HL-60 (cell line): ENCODE measurements around the gene COL4A6.

Experiments used
- DNase-seq, 2 experiments: peaks; one replicate each; pipeline ENCODE4 v3.0.0-alpha.2; 2010 to 2020; ENCODE audit warnings: low read depth in 1 of 2, low spot score in 1 of 2
- H3K27ac ChIP-seq: fragments of 250-450 bp; sonication (Bioruptor Pico); replicated peaks from 2 replicates; pipeline ENCODE4 v1.5.1; 2020; ENCODE audit warnings: mild to moderate bottlenecking, moderate library complexity
- H3K27me3 ChIP-seq: fragments of 250-450 bp; sonication (Bioruptor Pico); 2 replicates; pipeline ENCODE4 v1.5.1; 2021; ENCODE audit warnings: mild to moderate bottlenecking, moderate library complexity; ENCODE audit not compliant: insufficient read depth, poor library complexity, severe bottlenecking
- H3K4me3 ChIP-seq: replicated peaks from 2 replicates; pipeline ENCODE4 v1.5.1; 2011; ENCODE audit warnings: mild to moderate bottlenecking, control low read depth, low read length; ENCODE audit not compliant: insufficient read depth
- GABPA ChIP-seq: IDR thresholded peaks from 2 replicates; pipeline ENCODE4 v1.6.1; 2012; ENCODE audit warnings: low read depth
- POLR2AphosphoS5 ChIP-seq: IDR thresholded peaks from 2 replicates; pipeline ENCODE4 v1.6.1; 2012; ENCODE audit warnings: low read depth
- SPI1 ChIP-seq: IDR thresholded peaks from 2 replicates; pipeline ENCODE4 v1.6.1; 2012; ENCODE audit warnings: low read depth, mild to moderate bottlenecking, borderline replicate concordance
- TF ChIP-seq, protein P1 (sequence below): IDR thresholded peaks from one replicate; pipeline ENCODE4 v1.5.1; 2011; ENCODE audit warnings: low read length, control low read depth, inconsistent platforms; ENCODE audit not compliant: insufficient read depth
- TF ChIP-seq, protein P2 (sequence below): IDR thresholded peaks from 2 replicates; pipeline ENCODE4 v1.6.1; 2012; ENCODE audit warnings: low read depth; ENCODE audit not compliant: insufficient replicate concordance

COL4A6 gene

DNA sequence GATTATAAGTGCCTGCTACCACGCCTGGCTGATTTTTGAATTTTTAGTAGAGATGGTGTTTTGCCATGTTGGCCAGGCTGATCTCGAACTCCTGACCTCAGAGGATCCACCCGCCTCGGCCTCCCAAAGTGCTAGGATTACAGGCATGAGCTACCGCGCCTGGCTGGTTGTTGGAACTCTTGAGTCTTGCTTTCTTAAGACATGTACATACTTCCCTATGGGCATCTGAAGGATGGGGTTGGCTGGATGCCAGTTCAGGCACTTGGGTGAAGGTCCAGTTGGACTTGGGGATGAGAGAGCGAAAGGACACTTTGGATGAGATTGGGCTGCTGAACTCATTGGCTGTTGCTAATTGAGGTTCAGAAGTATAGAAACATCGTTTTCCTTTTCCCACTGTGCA, 306.2 kb downstream of the COL4A6 start:
- TF ChIP-seq, protein P1, sequence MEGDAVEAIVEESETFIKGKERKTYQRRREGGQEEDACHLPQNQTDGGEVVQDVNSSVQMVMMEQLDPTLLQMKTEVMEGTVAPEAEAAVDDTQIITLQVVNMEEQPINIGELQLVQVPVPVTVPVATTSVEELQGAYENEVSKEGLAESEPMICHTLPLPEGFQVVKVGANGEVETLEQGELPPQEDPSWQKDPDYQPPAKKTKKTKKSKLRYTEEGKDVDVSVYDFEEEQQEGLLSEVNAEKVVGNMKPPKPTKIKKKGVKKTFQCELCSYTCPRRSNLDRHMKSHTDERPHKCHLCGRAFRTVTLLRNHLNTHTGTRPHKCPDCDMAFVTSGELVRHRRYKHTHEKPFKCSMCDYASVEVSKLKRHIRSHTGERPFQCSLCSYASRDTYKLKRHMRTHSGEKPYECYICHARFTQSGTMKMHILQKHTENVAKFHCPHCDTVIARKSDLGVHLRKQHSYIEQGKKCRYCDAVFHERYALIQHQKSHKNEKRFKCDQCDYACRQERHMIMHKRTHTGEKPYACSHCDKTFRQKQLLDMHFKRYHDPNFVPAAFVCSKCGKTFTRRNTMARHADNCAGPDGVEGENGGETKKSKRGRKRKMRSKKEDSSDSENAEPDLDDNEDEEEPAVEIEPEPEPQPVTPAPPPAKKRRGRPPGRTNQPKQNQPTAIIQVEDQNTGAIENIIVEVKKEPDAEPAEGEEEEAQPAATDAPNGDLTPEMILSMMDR = no peak
- no peak for TF ChIP-seq GABPA
- H3K27me3 ChIP-seq = no peaks in the 10 kb centered on the region
- H3K27ac ChIP-seq = no peak overlapping the region
- DNase-seq = no peak
- H3K4me3 ChIP-seq = no peak overlapping the region

DNA sequence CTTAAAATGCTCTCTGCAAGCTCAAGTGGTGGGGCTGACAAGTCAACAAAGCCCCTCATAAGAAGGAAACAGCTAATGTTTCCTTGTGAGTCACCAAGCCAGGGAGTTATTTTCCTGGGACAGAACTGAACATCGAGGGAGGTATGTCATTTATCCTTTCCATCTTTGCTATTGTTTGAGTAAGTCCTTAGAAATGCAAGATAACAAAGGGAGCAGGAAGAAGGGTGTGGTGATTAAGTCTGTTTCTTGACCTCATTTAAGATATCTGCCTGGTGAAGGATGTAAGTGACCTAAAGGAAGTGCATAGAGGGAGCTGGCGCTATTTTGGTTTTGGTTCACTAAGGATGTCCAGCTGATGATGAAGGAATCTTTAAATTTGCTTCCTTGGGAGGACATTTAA, 306.8 kb downstream of the COL4A6 start:
- DNase-seq = no peak
- TF ChIP-seq, protein P2, sequence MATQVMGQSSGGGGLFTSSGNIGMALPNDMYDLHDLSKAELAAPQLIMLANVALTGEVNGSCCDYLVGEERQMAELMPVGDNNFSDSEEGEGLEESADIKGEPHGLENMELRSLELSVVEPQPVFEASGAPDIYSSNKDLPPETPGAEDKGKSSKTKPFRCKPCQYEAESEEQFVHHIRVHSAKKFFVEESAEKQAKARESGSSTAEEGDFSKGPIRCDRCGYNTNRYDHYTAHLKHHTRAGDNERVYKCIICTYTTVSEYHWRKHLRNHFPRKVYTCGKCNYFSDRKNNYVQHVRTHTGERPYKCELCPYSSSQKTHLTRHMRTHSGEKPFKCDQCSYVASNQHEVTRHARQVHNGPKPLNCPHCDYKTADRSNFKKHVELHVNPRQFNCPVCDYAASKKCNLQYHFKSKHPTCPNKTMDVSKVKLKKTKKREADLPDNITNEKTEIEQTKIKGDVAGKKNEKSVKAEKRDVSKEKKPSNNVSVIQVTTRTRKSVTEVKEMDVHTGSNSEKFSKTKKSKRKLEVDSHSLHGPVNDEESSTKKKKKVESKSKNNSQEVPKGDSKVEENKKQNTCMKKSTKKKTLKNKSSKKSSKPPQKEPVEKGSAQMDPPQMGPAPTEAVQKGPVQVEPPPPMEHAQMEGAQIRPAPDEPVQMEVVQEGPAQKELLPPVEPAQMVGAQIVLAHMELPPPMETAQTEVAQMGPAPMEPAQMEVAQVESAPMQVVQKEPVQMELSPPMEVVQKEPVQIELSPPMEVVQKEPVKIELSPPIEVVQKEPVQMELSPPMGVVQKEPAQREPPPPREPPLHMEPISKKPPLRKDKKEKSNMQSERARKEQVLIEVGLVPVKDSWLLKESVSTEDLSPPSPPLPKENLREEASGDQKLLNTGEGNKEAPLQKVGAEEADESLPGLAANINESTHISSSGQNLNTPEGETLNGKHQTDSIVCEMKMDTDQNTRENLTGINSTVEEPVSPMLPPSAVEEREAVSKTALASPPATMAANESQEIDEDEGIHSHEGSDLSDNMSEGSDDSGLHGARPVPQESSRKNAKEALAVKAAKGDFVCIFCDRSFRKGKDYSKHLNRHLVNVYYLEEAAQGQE = no peak
- TF ChIP-seq GABPA (no peak), POLR2AphosphoS5 (no peak), SPI1 (no peak)
- TF ChIP-seq, protein P1 = no peak
- no peak overlapping the region for H3K27ac ChIP-seq

DNA sequence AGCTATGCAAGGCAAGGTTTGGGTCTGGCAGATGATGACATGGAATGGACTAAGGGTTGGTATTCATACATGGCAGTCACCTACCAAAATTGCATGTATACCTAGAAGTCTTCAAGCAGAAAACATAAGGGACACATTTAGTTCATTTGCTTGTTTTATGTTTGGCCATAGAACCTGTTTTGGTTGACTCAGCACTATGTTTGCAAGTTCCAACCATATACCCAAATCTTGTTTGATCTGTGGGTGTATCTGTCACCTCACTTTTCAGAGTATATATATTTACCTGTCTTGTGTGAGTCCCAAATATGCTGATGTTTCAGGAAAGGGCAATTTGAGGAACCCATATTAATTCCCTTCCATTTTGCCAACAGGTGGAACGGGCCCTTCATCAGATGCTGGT, 307.3 kb downstream of the COL4A6 start:
- no peaks in the 10 kb centered on the region for H3K27me3 ChIP-seq
- H3K27ac ChIP-seq = no peak overlapping the region
- H3K4me3 ChIP-seq = no peak overlapping the region
- no peak for DNase-seq
- TF ChIP-seq, protein P2 = no peak
- TF ChIP-seq, protein P1 = no peak
- no peak for TF ChIP-seq GABPA
- no peak for TF ChIP-seq SPI1
- no peak for TF ChIP-seq POLR2AphosphoS5

More for the DNA sequence above, 306.8 kb downstream of the COL4A6 start:
- Histone ChIP-seq H3K4me3 (no peak overlapping the region), H3K27me3 (no peaks in the 10 kb centered on the region)

DNA sequence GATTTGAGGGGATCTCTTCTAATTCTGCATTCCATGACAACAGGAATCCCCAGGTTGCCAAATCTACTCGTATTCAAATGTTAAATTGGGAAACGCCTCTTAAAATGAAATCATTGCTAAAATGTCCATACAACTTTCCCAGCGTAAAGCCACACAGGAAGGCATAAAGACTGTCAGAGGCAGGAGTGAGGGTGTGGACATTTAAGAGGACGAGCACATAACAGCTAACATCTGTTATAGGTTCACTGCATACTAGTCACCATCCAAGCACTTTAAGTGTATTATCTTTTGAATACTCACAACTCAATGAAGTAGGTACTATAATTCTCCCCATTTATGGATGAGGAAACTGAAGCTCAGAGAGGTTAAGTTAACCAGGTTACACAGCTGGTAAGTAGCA, 311.1 kb downstream of the COL4A6 start:
- H3K27me3 ChIP-seq = no peaks in the 10 kb centered on the region
- TF ChIP-seq, protein P1 = no peak
- TF ChIP-seq, protein P2 = no peak
- TF ChIP-seq SPI1 = no peak
- TF ChIP-seq POLR2AphosphoS5 = no peak
- no peak for TF ChIP-seq GABPA
- no peak overlapping the region for H3K4me3 ChIP-seq
- no peak for DNase-seq
- H3K27ac ChIP-seq = no peak overlapping the region
